Lower leg skin (tissue), 3 donors: Measurements from ENCODE around the gene PLA2G4E.

ENCODE experiments used
- POLR2A ChIP-seq, 2 donors: fragments of 450-650 bp; IDR thresholded peaks; one replicate each; pipeline ENCODE4 v1.6.1; 2016 to 2017; ENCODE audit warnings: antibody characterized with exemption in 2 of 2, mild to moderate bottlenecking in 1 of 2, moderate library complexity in 1 of 2
- TF ChIP-seq, protein P1 (sequence below), 3 donors: fragments of 450-650 bp; IDR thresholded peaks; one replicate each; pipeline ENCODE4 v1.5.1; 2016; ENCODE audit warnings: antibody characterized with exemption in 3 of 3, mild to moderate bottlenecking in 3 of 3, moderate library complexity in 2 of 3

DNA sequence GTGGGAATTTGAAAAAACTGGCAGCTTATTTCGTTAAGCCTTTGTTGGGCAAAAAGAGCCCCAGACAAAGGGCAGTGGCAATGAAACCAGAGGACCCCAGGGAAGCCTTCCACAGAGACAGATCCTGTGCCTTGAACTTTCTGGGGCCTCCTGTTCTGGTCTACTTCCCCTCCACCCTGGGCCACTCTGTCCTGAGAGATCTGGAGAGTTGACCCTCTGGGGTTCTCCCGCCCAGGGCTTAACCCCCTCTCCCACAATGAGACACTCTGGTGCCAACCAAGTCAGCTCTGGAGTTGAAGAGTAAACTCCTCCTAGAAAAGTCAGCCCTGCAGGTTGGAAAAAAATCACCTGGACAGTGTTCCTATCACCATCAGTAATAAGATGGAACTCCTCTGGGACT lies 69.3 kb downstream of the PLA2G4E start:
- TF ChIP-seq, protein P1, sequence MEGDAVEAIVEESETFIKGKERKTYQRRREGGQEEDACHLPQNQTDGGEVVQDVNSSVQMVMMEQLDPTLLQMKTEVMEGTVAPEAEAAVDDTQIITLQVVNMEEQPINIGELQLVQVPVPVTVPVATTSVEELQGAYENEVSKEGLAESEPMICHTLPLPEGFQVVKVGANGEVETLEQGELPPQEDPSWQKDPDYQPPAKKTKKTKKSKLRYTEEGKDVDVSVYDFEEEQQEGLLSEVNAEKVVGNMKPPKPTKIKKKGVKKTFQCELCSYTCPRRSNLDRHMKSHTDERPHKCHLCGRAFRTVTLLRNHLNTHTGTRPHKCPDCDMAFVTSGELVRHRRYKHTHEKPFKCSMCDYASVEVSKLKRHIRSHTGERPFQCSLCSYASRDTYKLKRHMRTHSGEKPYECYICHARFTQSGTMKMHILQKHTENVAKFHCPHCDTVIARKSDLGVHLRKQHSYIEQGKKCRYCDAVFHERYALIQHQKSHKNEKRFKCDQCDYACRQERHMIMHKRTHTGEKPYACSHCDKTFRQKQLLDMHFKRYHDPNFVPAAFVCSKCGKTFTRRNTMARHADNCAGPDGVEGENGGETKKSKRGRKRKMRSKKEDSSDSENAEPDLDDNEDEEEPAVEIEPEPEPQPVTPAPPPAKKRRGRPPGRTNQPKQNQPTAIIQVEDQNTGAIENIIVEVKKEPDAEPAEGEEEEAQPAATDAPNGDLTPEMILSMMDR (IDR thresholded peaks at IDR 0.05), result no peak
- TF ChIP-seq POLR2A (IDR thresholded peaks at IDR 0.05), result no peak
